Keratinocyte (primary cell): ENCODE measurements around the gene ACAP3. TPM values are rescaled to one million over a fixed set of nuclear protein-coding genes. Genes with fewer than 3 reads are reported as not detected.

Source experiments
- DNase-seq: peaks from one replicate; pipeline ENCODE4 v3.0.0-alpha.2; 2011; ENCODE audit warnings: low read depth, missing footprints, low spot score
- FAIRE-seq: peaks from 2 replicates; lab custom pipeline; 2011; peaks lifted over from hg19 to GRCh38; lab: Jason Lieb, UNC
- H2AFZ ChIP-seq: 2 replicates; pipeline ENCODE4 v1.6.0; 2012; ENCODE audit warnings: low read length, control low read depth, inconsistent platforms; ENCODE audit not compliant: control insufficient read depth
- H3K27ac ChIP-seq: 2 replicates; pipeline ENCODE4 v1.5.1; 2011; ENCODE audit warnings: low read length; ENCODE audit not compliant: control insufficient read depth, insufficient read depth
- H3K27me3 ChIP-seq: 3 replicates; pipeline ENCODE4 v1.6.0; 2011; ENCODE audit warnings: low read length; ENCODE audit not compliant: control insufficient read depth, insufficient read depth; ENCODE audit errors: extremely low read depth
- H3K36me3 ChIP-seq, 2 experiments: 2 replicates in 1 of 2; 3 replicates in 1 of 2; pipeline ENCODE4 v1.5.1; 2011; ENCODE audit warnings: low read length in 2 of 2, mild to moderate bottlenecking in 1 of 2; ENCODE audit not compliant: control insufficient read depth in 2 of 2, insufficient read depth in 2 of 2; ENCODE audit errors: extremely low read depth in 1 of 2
- H3K4me1 ChIP-seq: 3 replicates; pipeline ENCODE4 v1.5.1; 2011; ENCODE audit warnings: low read length; ENCODE audit not compliant: control insufficient read depth, insufficient read depth; ENCODE audit errors: extremely low read depth
- H3K4me2 ChIP-seq: 3 replicates; pipeline ENCODE4 v1.6.0; 2011; ENCODE audit warnings: low read depth, low read length; ENCODE audit not compliant: control insufficient read depth, insufficient read depth; ENCODE audit errors: extremely low read depth
- H3K4me3 ChIP-seq, 3 experiments: fragments of 200-600 bp in 1 of 3; sonication (generic) in 1 of 3; 2 replicates in 2 of 3; 3 replicates in 1 of 3; pipeline ENCODE4 v1.5.1; 2011 to 2016; ENCODE audit warnings: low read length in 3 of 3, mild to moderate bottlenecking in 3 of 3, control low read depth in 2 of 3, inconsistent platforms in 1 of 3, low read depth in 1 of 3, mixed read lengths in 1 of 3, mixed run types in 1 of 3, moderate library complexity in 1 of 3; ENCODE audit not compliant: control insufficient read depth in 2 of 3, insufficient read depth in 2 of 3; ENCODE audit errors: extremely low read depth in 1 of 3
- H3K79me2 ChIP-seq: 2 replicates; pipeline ENCODE4 v1.6.0; 2012; ENCODE audit warnings: low read length; ENCODE audit not compliant: control insufficient read depth, insufficient read depth
- H3K9ac ChIP-seq: 3 replicates; pipeline ENCODE4 v1.6.0; 2011; ENCODE audit warnings: low read length; ENCODE audit not compliant: control insufficient read depth, insufficient read depth; ENCODE audit errors: extremely low read depth
- H3K9me1 ChIP-seq: 3 replicates; pipeline ENCODE4 v1.6.0; 2011; ENCODE audit warnings: low read length; ENCODE audit not compliant: control insufficient read depth, insufficient read depth; ENCODE audit errors: extremely low read depth
- H3K9me3 ChIP-seq: 2 replicates; pipeline ENCODE4 v1.5.1; 2012; ENCODE audit warnings: low read depth, low read length; ENCODE audit not compliant: control insufficient read depth
- H4K20me1 ChIP-seq: 3 replicates; pipeline ENCODE4 v1.6.0; 2011; ENCODE audit warnings: low read length; ENCODE audit not compliant: control insufficient read depth, insufficient read depth; ENCODE audit errors: extremely low read depth
- CTCF ChIP-seq, 3 experiments: IDR thresholded peaks in 1 of 3; conservative IDR thresholded peaks in 1 of 3; optimal IDR thresholded peaks in 1 of 3; 2 replicates in 2 of 3; 3 replicates in 1 of 3; pipeline versions ENCODE3 to v1.5.1; 2011; ENCODE audit warnings: low read length in 3 of 3, mild to moderate bottlenecking in 3 of 3, moderate library complexity in 2 of 3, control low read depth in 1 of 3, inconsistent platforms in 1 of 3; ENCODE audit not compliant: insufficient read depth in 2 of 3; ENCODE audit errors: extremely low read depth in 1 of 3
- EZH2 ChIP-seq: IDR thresholded peaks from one replicate; pipeline ENCODE4 v1.6.1; 2012; ENCODE audit warnings: inconsistent platforms, mild to moderate bottlenecking, low read length, moderate library complexity
- dilution Hi-C: fragments of 300-500 bp; cut with MboI; formaldehyde crosslinking; loops from one replicate; pipeline ENCODE4 v1.7.0; 2020; ENCODE audit warnings: low sequenced_read_pairs; ENCODE audit not compliant: extremely low pct_ligation_motif_present
- polyA plus RNA-seq, 5 experiments: library from polyadenylated mRNA; depleted of rRNA in 3 of 5; stranded (reverse) in 3 of 5; stranded (forward) in 1 of 5; unstranded in 1 of 5; fragments of >200 nt; gene quantifications; 1 replicate in 1 of 5; 2 replicates in 3 of 5; 3 replicates in 1 of 5; pipeline versions ENCODE4 v1.2.1 to v1.2.3, GENCODE V29; 2011 to 2012; ENCODE audit warnings: missing spikeins in 2 of 5, low read depth in 1 of 5, low replicate concordance in 1 of 5

ACAP3 gene
- polyA plus RNA-seq, 1 donor (not counting 4 experiments of a cell fraction or from before 2014, with no cell fraction given), result 17.4 TPM

- no peak for DNase-seq
- no peak overlapping the region for H3K4me2 ChIP-seq
- H2AFZ ChIP-seq, result no peak overlapping the region
- H3K9me3 ChIP-seq, result no peaks in the 10 kb centered on the region
- H3K36me3 ChIP-seq, result peaks cover 0 to 1% of the 10 kb centered on the region in 2 experiments
- H3K79me2 ChIP-seq, result peaks cover 3% of the 10 kb centered on the region
- H3K4me3 ChIP-seq, result no peak overlapping the region
- H3K9me1 ChIP-seq, result no peaks in the 10 kb centered on the region
- H3K4me1 ChIP-seq, result peaks cover 22% of the 10 kb centered on the region
- no peak overlapping the region for H3K9ac ChIP-seq
- no peaks in the 10 kb centered on the region for H4K20me1 ChIP-seq
- no peak for TF ChIP-seq EZH2
- TF ChIP-seq CTCF (optimal IDR thresholded peaks at IDR 0.05 in 1 of 3, IDR thresholded peaks at IDR 0.05 in 1 of 3, conservative IDR thresholded peaks at IDR 0.05 in 1 of 3; ENCODE audit: extremely low read depth in 1 of 3, insufficient read depth in 2 of 3, low read length in 3 of 3), result peak in 2 of 3 experiments; percentile 44 to 51
- H3K27ac ChIP-seq, result no peak overlapping the region
- dilution Hi-C loops, result no loop called here
- H3K27me3 ChIP-seq, result no peaks in the 10 kb centered on the region
- no peak for FAIRE-seq
Measured at GRCh38 chr1:1299686-1300351, 7.9 kb downstream of the ACAP3 start.

DNA sequence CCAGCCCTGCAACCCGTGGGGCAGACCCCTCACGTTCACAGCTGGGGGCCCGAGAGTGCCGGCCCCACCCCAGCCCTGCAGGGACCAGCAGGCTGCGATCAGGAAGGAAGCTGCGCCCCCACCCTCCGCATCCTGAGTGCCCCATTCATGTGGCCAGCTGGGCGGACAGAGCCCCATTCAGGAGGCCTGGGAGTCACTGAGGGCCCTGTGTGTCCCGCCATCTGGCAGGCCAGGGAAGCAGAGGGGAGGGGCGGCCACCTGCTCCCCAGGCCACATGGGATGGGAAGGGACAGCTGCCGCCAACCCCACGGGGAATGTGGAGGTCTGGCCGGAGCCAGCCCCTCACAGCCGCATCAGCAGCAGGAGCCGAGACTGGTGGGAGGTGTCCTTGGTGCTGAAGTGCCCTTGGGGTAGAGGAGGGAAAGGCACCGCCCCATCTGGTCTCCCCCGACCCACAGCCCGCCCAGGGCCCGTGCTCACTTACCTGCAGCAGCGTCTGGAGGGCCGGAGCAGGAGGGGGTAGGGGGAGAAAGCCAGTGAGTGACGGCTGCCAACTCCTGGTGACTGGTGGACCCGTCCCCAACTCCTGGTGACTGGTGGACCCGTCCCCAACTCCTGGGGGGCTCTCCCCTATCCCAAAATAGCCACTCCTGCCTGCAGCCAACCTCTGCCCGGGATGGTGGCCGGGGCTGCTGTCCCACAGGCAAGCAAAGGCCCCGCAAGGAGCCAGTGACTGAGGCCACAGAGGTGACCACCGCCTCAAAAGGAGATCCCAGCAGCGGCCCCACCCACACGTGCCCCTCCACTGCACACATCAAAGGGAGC is 8.7 kb downstream of the ACAP3 start:
- no peak overlapping the region for H2AFZ ChIP-seq
- no peak for FAIRE-seq

More for the DNA sequence above, 8.7 kb downstream of the ACAP3 start:
- no peak overlapping the region for H3K4me3 ChIP-seq
- no peaks in the 10 kb centered on the region for H4K20me1 ChIP-seq
- no peaks in the 10 kb centered on the region for H3K79me2 ChIP-seq
- H3K27ac ChIP-seq, result no peak overlapping the region
- peaks cover 14% of the 10 kb centered on the region for H3K4me1 ChIP-seq
- H3K9me3 ChIP-seq, result no peaks in the 10 kb centered on the region
- no peaks in the 10 kb centered on the region for H3K27me3 ChIP-seq
- TF ChIP-seq CTCF (optimal IDR thresholded peaks at IDR 0.05 in 1 of 3, IDR thresholded peaks at IDR 0.05 in 1 of 3, conservative IDR thresholded peaks at IDR 0.05 in 1 of 3; ENCODE audit: extremely low read depth in 1 of 3, insufficient read depth in 2 of 3, low read length in 3 of 3) (no peak), EZH2 (no peak)
- no peaks in the 10 kb centered on the region for H3K9me1 ChIP-seq
- no peak for DNase-seq
- H3K4me2 ChIP-seq, result no peak overlapping the region
- H3K9ac ChIP-seq, result no peak overlapping the region
- peaks cover 0 to 1% of the 10 kb centered on the region in 2 experiments for H3K36me3 ChIP-seq
- dilution Hi-C loops, result no loop called here
